CD8-positive, alpha-beta memory T cell (primary cell): ENCODE results near the gene EXOC4. TPM values are rescaled to one million over a fixed set of nuclear protein-coding genes. Genes with fewer than 3 reads are reported as not detected.

Source experiments
- CTCF ChIA-PET: fragments of 350-600 bp; sonication (Branson Sonifier 250); formaldehyde crosslinking; loops from one replicate; lab custom pipeline; 2021; ENCODE audit warnings: antibody characterized with exemption; lab: Charles Lee
- POLR2A ChIA-PET: fragments of 350-600 bp; sonication (Branson Sonifier 250); formaldehyde crosslinking; loops from one replicate; lab custom pipeline; 2021; ENCODE audit warnings: antibody characterized with exemption; lab: Charles Lee
- DNase-seq, 5 donors: peaks; one replicate each; pipeline versions ENCODE4 v3.0.0 to v3.0.0-alpha.2; 2020 to 2022; ENCODE audit warnings: mixed read lengths in 1 of 5
- H3K27ac ChIP-seq: one replicate; pipeline ENCODE4 v1.7.0; 2013; ENCODE audit warnings: low read depth, mild to moderate bottlenecking, low read length, moderate library complexity
- H3K27me3 ChIP-seq: 2 replicates; pipeline ENCODE4 v1.7.0; 2013; ENCODE audit warnings: low read length, mild to moderate bottlenecking; ENCODE audit not compliant: insufficient read depth, poor library complexity, severe bottlenecking
- H3K36me3 ChIP-seq: 2 replicates; pipeline ENCODE4 v1.7.0; 2013; ENCODE audit warnings: mild to moderate bottlenecking, low read length, moderate library complexity; ENCODE audit not compliant: insufficient read depth
- H3K4me1 ChIP-seq: 2 replicates; pipeline ENCODE4 v1.7.0; 2013; ENCODE audit warnings: mild to moderate bottlenecking, low read length, moderate library complexity; ENCODE audit not compliant: insufficient read depth
- H3K4me3 ChIP-seq: 2 replicates; pipeline ENCODE4 v1.7.0; 2013; ENCODE audit warnings: mild to moderate bottlenecking, low read length
- H3K9me3 ChIP-seq: 2 replicates; pipeline ENCODE4 v1.7.0; 2013; ENCODE audit warnings: mild to moderate bottlenecking, low read length
- H3K27ac Mint-ChIP-seq, 8 donors: one replicate each; pipeline ENCODE4 v1.8.0; 2020 to 2021; ENCODE audit warnings: mixed read lengths in 8 of 8, mild to moderate bottlenecking in 6 of 8, inconsistent platforms in 3 of 8, moderate library complexity in 3 of 8
- H3K27me3 Mint-ChIP-seq, 2 donors: one replicate each; pipeline ENCODE4 v1.8.0; 2020 to 2021; ENCODE audit warnings: mixed read lengths in 2 of 2, mild to moderate bottlenecking in 1 of 2, moderate library complexity in 1 of 2
- H3K36me3 Mint-ChIP-seq, 3 donors: one replicate each; pipeline ENCODE4 v1.8.0; 2020 to 2021; ENCODE audit warnings: mixed read lengths in 3 of 3, inconsistent platforms in 1 of 3, mild to moderate bottlenecking in 1 of 3
- H3K4me1 Mint-ChIP-seq, 3 donors: one replicate each; pipeline ENCODE4 v1.8.0; 2020 to 2021; ENCODE audit warnings: mixed read lengths in 3 of 3, inconsistent platforms in 1 of 3, mild to moderate bottlenecking in 1 of 3
- H3K4me3 Mint-ChIP-seq, 7 donors: one replicate each; pipeline ENCODE4 v1.8.0; 2020 to 2021; ENCODE audit warnings: mixed read lengths in 7 of 7, mild to moderate bottlenecking in 6 of 7, moderate library complexity in 4 of 7, inconsistent platforms in 2 of 7
- H3K9me3 Mint-ChIP-seq, 5 donors: one replicate each; pipeline ENCODE4 v1.8.0; 2020 to 2022; ENCODE audit warnings: mixed read lengths in 5 of 5, mild to moderate bottlenecking in 3 of 5, moderate library complexity in 2 of 5, inconsistent platforms in 1 of 5
- polyA plus RNA-seq: library from polyadenylated mRNA; unstranded; fragments of 300-500 nt; fragmentation: Illumina TruSeq; gene quantifications from one replicate; pipeline ENCODE4 v1.2.3, GENCODE V29; 2021
- total RNA-seq, 2 experiments: library from RNA; stranded (reverse); gene quantifications; one replicate each; pipeline ENCODE4 v1.2.3, GENCODE V29; 2021

EXOC4 gene
- total and polyA plus RNA-seq, 3 experiments from 2014 or later, result 34.5 to 53.2 (median 50.3) TPM

DNA sequence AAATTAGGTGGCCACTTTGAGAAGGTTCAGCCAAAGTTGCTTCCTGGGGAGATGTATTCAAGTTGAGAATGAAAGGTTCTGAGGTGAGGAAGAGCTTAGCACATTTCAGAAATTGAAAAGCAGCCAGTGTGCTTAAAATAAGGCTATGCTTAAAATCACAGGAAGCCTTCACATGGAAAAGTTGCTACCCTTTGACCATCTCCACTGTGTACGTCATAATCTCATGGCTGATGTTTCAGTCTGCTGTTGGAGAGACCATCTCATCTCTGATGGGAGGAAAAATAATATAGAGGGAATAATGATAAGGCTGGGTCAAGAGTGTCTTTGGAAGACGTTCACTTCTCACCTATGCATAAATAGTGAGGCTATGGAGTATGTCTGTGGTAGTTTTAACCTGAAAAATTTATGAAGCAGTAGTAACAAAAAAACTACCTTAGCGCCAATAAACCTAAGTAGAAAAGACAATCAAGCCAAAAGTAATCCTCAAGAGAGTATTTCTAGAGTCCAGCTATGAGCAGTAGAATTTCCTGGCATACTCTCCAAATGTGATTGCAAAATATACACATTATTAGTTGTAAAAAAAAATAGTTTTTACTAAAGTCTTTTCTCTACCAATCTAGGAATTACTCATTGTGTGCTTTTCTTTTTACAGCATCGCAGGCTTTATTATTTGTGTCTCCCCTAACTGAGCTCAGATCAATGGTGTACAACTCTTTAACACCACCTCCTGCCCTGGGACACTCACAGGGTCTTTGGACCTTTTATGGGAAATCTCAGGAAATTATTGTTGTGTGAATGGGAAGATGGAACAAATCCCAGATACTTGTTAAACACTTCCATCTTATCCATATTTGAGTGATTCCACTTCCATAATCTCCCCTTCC lies 439.1 kb downstream of the EXOC4 start:
- no peaks in the 10 kb centered on the region for H3K36me3 ChIP-seq
- Mint-ChIP-seq H3K4me3 (no peak overlapping the region), H3K27me3 (no peaks in the 10 kb centered on the region), H3K36me3 (peaks cover 0 to 8% (median 8%) of the 10 kb centered on the region in 3 donors), H3K4me1 (peaks cover 7 to 10% (median 8%) of the 10 kb centered on the region in 3 donors), H3K9me3 (no peaks in the 10 kb centered on the region), H3K27ac (no peak overlapping the region)
- CTCF ChIA-PET, result no interaction called here
- no peaks in the 10 kb centered on the region for H3K4me1 ChIP-seq
- H3K4me3 ChIP-seq, result no peak overlapping the region
- no peak overlapping the region for H3K27ac ChIP-seq
- no peaks in the 10 kb centered on the region for H3K9me3 ChIP-seq
- no peaks in the 10 kb centered on the region for H3K27me3 ChIP-seq
- POLR2A ChIA-PET, result no interaction called here
- no peak for DNase-seq

DNA sequence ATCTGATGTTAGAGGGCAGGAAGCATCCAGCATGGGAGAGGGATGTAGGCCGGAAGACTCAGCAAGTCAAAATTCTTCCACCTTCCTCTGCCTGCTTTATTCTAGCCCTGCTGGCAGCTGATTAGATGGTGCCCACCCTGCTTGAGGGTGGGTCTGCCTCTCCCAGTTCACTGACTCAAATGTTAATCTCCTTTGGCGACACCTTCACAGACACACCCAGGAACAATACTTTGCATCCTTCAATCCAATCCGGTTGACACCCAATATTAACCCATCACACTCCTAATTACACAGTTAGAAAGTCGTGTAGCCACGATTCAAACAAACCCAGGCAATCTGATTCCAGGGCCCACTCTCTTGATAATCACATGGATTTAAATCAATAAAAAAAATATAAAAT lies 440.4 kb downstream of the EXOC4 start:
- peak overlapping the region in 1 of 8 donors; percentile 23 for H3K27ac Mint-ChIP-seq
- no peaks in the 10 kb centered on the region for H3K27me3 ChIP-seq
- H3K9me3 ChIP-seq, result no peaks in the 10 kb centered on the region
- DNase-seq, result no peak
- H3K36me3 ChIP-seq, result no peaks in the 10 kb centered on the region
- no peaks in the 10 kb centered on the region for H3K9me3 Mint-ChIP-seq
- H3K4me1 Mint-ChIP-seq, result peaks cover 7 to 10% (median 8%) of the 10 kb centered on the region in 3 donors
- no peak overlapping the region for H3K27ac ChIP-seq
- ChIA-PET POLR2A (no interaction called here), CTCF (no interaction called here)
- H3K4me1 ChIP-seq, result no peaks in the 10 kb centered on the region
- peaks cover 0 to 8% (median 3%) of the 10 kb centered on the region in 3 donors for H3K36me3 Mint-ChIP-seq
- no peaks in the 10 kb centered on the region for H3K27me3 Mint-ChIP-seq
- H3K4me3 ChIP-seq, result no peak overlapping the region
- no peak overlapping the region for H3K4me3 Mint-ChIP-seq

DNA sequence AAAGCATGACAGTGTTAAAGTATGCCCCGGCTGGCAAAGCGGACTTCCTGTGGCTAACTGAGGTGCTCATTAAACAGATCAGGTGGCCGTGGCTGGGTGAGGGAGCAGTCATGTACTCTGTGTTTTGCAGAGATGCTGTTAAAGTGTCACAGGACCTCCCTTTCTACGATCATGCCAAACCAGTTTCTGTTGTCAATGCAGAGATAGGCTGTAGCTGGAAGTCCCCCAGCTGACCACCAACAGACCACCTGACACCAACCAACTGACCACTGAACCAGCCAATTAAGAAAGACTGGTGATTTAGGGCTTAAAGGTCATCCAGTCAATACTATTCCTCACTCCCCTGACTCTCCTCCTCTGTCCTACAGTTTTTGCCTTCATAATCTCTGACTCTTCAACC lies 443.2 kb downstream of the EXOC4 start:
- H3K4me1 Mint-ChIP-seq, result peaks cover 8 to 15% (median 15%) of the 10 kb centered on the region in 3 donors
- H3K27me3 Mint-ChIP-seq, result no peaks in the 10 kb centered on the region
- CTCF ChIA-PET, result no interaction called here

DNA sequence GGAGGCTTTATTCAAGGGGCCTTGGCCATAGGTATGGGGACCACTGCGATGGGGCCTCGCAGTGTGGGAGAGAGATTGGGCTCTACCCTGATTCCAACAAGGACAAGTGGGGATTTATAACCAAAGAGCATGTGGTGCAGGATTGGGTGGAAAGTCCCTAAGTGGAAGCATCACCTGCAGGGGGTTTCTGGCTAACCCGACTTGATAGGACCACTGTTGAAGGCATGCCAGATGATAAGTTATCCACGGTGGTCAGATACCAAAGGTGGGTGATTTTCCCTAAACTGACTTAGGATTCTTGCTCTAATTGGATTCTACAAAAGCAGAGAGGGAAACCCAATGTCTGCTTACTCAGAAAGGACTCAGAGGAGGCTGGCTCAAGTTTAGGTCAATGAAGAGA lies 444.7 kb downstream of the EXOC4 start:
- peaks cover 8 to 15% (median 15%) of the 10 kb centered on the region in 3 donors for H3K4me1 Mint-ChIP-seq
- H3K27ac Mint-ChIP-seq, result no peak overlapping the region
- DNase-seq, result no peak
- no peak overlapping the region for H3K4me3 Mint-ChIP-seq
- no peaks in the 10 kb centered on the region for H3K27me3 ChIP-seq
- POLR2A ChIA-PET, result no interaction called here
- no peaks in the 10 kb centered on the region for H3K27me3 Mint-ChIP-seq
- no peaks in the 10 kb centered on the region for H3K4me1 ChIP-seq
- no peak overlapping the region for H3K4me3 ChIP-seq
- CTCF ChIA-PET, result no interaction called here
- H3K9me3 Mint-ChIP-seq, result no peaks in the 10 kb centered on the region
- no peak overlapping the region for H3K27ac ChIP-seq
- H3K36me3 Mint-ChIP-seq, result peaks cover 0 to 3% (median 3%) of the 10 kb centered on the region in 3 donors
- H3K9me3 ChIP-seq, result no peaks in the 10 kb centered on the region
- no peaks in the 10 kb centered on the region for H3K36me3 ChIP-seq

More for the DNA sequence above, 443.2 kb downstream of the EXOC4 start:
- POLR2A ChIA-PET, result no interaction called here
- Histone ChIP-seq H3K4me3 (no peak overlapping the region), H3K27me3 (no peaks in the 10 kb centered on the region), H3K4me1 (no peaks in the 10 kb centered on the region), H3K9me3 (no peaks in the 10 kb centered on the region), H3K36me3 (no peaks in the 10 kb centered on the region), H3K27ac (no peak overlapping the region)
- Mint-ChIP-seq H3K9me3 (no peaks in the 10 kb centered on the region), H3K36me3 (peaks cover 0 to 8% (median 3%) of the 10 kb centered on the region in 3 donors), H3K27ac (peak overlapping the region in 1 of 8 donors; percentile 84), H3K4me3 (peak overlapping the region in 1 of 7 donors; percentile 30)
- DNase-seq, result no peak

DNA sequence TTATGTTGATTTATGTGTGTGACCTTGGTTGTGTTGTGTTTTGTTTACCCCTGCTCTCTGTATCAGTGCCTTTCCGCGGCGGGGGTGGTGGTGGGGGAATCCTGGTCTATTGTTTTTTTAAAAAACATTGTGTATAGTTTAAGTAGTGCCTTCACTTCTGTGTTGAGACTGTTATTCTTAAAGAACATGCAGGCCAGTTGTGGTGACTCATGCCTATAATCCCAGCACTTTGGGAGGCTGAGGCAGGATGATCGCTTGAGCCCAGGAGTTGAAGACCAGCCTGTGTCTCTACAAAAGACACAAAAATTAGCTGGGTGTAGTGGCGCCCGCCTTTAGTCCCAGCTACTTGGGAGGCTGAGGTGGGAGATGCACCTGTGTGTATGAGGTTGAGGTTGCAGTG lies 445.2 kb downstream of the EXOC4 start:
- no peak for DNase-seq
- no peak overlapping the region for H3K4me3 Mint-ChIP-seq
- no peak overlapping the region for H3K27ac Mint-ChIP-seq
- Histone ChIP-seq H3K27me3 (no peaks in the 10 kb centered on the region), H3K4me3 (no peak overlapping the region), H3K9me3 (no peaks in the 10 kb centered on the region), H3K4me1 (no peaks in the 10 kb centered on the region), H3K27ac (no peak overlapping the region), H3K36me3 (no peaks in the 10 kb centered on the region)
- POLR2A ChIA-PET, result no interaction called here
- peaks cover 3 to 8% (median 7%) of the 10 kb centered on the region in 3 donors for H3K36me3 Mint-ChIP-seq
- H3K9me3 Mint-ChIP-seq, result no peaks in the 10 kb centered on the region
- no peaks in the 10 kb centered on the region for H3K27me3 Mint-ChIP-seq
- CTCF ChIA-PET, result no interaction called here
- H3K4me1 Mint-ChIP-seq, result peaks cover 8 to 15% (median 15%) of the 10 kb centered on the region in 3 donors

DNA sequence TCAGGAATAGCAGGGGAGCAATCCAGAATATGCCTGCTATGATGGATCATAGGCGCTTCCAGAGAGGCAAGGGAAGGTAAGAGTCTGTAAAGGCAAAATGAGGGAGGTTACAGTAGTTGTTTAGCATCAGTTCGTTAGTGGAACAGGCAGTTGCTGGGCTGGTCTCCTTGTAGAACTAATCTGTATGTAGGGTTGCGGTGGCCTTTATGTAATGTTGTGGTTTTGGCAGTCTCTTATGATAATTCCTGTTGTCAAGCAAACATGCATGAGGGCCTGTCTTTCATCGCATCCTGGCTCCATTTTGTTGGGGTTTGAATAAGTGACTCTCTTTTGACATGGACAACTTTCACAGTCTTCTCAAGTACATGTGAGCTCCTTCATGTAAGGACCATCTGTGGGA lies 446.5 kb downstream of the EXOC4 start:
- peak overlapping the region in 1 of 8 donors; percentile 76 for H3K27ac Mint-ChIP-seq
- Histone ChIP-seq H3K36me3 (no peaks in the 10 kb centered on the region), H3K4me3 (no peak overlapping the region), H3K9me3 (no peaks in the 10 kb centered on the region), H3K4me1 (no peaks in the 10 kb centered on the region), H3K27ac (no peak overlapping the region), H3K27me3 (no peaks in the 10 kb centered on the region)
- no peaks in the 10 kb centered on the region for H3K9me3 Mint-ChIP-seq
- peaks cover 3 to 11% (median 10%) of the 10 kb centered on the region in 3 donors for H3K36me3 Mint-ChIP-seq
- ChIA-PET POLR2A (no interaction called here), CTCF (no interaction called here)
- peaks cover 8 to 15% (median 12%) of the 10 kb centered on the region in 3 donors for H3K4me1 Mint-ChIP-seq
- no peak for DNase-seq
- H3K4me3 Mint-ChIP-seq, result no peak overlapping the region
- no peaks in the 10 kb centered on the region for H3K27me3 Mint-ChIP-seq

DNA sequence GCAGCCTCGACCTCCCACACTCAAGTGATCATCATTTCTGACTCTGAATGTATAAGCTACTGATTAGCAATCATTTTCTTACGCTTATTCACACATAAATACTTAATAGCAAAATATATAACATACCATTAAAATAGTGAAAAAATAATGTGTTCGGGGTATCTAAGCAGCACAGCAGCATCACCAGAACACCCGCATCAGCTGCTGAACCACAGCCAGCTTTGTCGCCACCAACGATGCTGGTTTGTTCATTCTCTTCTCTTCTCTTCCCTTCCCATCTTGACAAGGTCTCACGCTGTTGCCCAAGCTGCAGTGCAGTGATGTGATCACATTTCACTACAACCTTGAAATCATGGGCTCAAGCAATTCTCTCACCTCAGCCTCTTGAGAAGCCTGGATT lies 449.2 kb downstream of the EXOC4 start:
- H3K27me3 Mint-ChIP-seq, result no peaks in the 10 kb centered on the region
- no peaks in the 10 kb centered on the region for H3K9me3 Mint-ChIP-seq

DNA sequence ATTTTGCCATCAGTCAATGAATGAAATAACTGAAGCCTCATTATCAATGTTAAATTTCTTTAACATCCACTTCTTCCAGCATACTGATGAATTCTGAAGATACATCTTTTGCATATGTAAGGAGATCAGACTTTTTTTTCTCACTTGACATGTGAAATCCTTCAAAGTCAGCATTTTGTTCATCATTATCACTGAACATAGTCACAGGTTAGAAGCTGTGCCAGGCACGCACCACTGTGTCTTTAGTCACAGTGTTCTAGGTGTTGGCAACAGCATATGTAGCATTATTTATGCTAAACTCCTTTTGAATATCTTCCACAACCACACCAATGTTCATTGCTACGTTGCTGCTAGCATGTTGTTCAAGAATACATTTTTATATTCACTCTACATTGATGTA lies 450.1 kb downstream of the EXOC4 start:
- H3K4me1 Mint-ChIP-seq, result peaks cover 0 to 8% (median 5%) of the 10 kb centered on the region in 3 donors
- Histone ChIP-seq H3K9me3 (no peaks in the 10 kb centered on the region), H3K27me3 (no peaks in the 10 kb centered on the region), H3K27ac (no peak overlapping the region), H3K4me3 (no peak overlapping the region), H3K4me1 (no peaks in the 10 kb centered on the region), H3K36me3 (no peaks in the 10 kb centered on the region)
- no peaks in the 10 kb centered on the region for H3K27me3 Mint-ChIP-seq
- H3K4me3 Mint-ChIP-seq, result no peak overlapping the region
- ChIA-PET CTCF (no interaction called here), POLR2A (no interaction called here)
- H3K27ac Mint-ChIP-seq, result no peak overlapping the region
- peaks cover 3 to 8% (median 7%) of the 10 kb centered on the region in 3 donors for H3K36me3 Mint-ChIP-seq
- DNase-seq, result no peak
- no peaks in the 10 kb centered on the region for H3K9me3 Mint-ChIP-seq

More for the DNA sequence above, 449.2 kb downstream of the EXOC4 start:
- no peaks in the 10 kb centered on the region for H3K4me1 ChIP-seq
- no peak overlapping the region for H3K4me3 ChIP-seq
- Mint-ChIP-seq H3K4me3 (no peak overlapping the region), H3K36me3 (peaks cover 3 to 8% (median 7%) of the 10 kb centered on the region in 3 donors), H3K27ac (no peak overlapping the region), H3K4me1 (peaks cover 0 to 8% (median 5%) of the 10 kb centered on the region in 3 donors)
- ChIA-PET CTCF (no interaction called here), POLR2A (no interaction called here)
- no peak for DNase-seq
- no peaks in the 10 kb centered on the region for H3K9me3 ChIP-seq
- no peaks in the 10 kb centered on the region for H3K27me3 ChIP-seq
- H3K36me3 ChIP-seq, result no peaks in the 10 kb centered on the region
- H3K27ac ChIP-seq, result no peak overlapping the region
